Loucy (cell line): ENCODE data around the gene DNMT3B.

ENCODE experiments used
- H2AFZ ChIP-seq: fragments of 200-600 bp; sonication (generic); 2 replicates; pipeline ENCODE4 v1.6.0; 2016; ENCODE audit warnings: antibody characterized with exemption, mild to moderate bottlenecking, low read length, moderate library complexity
- H3F3A ChIP-seq: fragments of 200-600 bp; 2 replicates; pipeline ENCODE4 v1.6.0; 2016; ENCODE audit warnings: antibody characterized with exemption, low read depth, mild to moderate bottlenecking
- H3K27me3 ChIP-seq: fragments of 200-600 bp; sonication (generic); 2 replicates; pipeline ENCODE4 v1.6.1; 2014; ENCODE audit warnings: low read length, mild to moderate bottlenecking; ENCODE audit not compliant: insufficient read depth, poor library complexity, severe bottlenecking
- H3K36me3 ChIP-seq: fragments of 200-600 bp; sonication (generic); 2 replicates; pipeline ENCODE4 v1.6.1; 2016; ENCODE audit warnings: low read length; ENCODE audit not compliant: insufficient read depth
- H3K4me1 ChIP-seq: fragments of 200-600 bp; sonication (generic); 2 replicates; pipeline ENCODE4 v1.5.1; 2014; ENCODE audit warnings: low read length, mild to moderate bottlenecking; ENCODE audit not compliant: insufficient read depth, poor library complexity, severe bottlenecking
- H3K4me2 ChIP-seq: fragments of 200-600 bp; sonication (generic); 2 replicates; pipeline ENCODE4 v1.6.0; 2014; ENCODE audit warnings: antibody characterized with exemption, low read length, low read depth, mild to moderate bottlenecking; ENCODE audit not compliant: poor library complexity, severe bottlenecking
- H3K4me3 ChIP-seq: fragments of 200-600 bp; sonication (generic); 2 replicates; pipeline ENCODE4 v1.5.1; 2014; ENCODE audit warnings: low read length, mild to moderate bottlenecking, mixed read lengths; ENCODE audit not compliant: poor library complexity, severe bottlenecking
- H3K79me2 ChIP-seq: fragments of 200-600 bp; sonication (generic); 2 replicates; pipeline ENCODE4 v1.6.1; 2014; ENCODE audit warnings: low read length; ENCODE audit not compliant: insufficient read depth
- H3K9ac ChIP-seq: fragments of 200-600 bp; sonication (generic); 2 replicates; pipeline ENCODE4 v1.6.0; 2014; ENCODE audit warnings: mild to moderate bottlenecking, low read depth, low read length, moderate library complexity; ENCODE audit not compliant: poor library complexity, severe bottlenecking
- H3K9me2 ChIP-seq: fragments of 200-600 bp; sonication (generic); replicated peaks from 2 replicates; pipeline ENCODE4 v1.6.1; 2016; ENCODE audit warnings: low read depth, low read length, mixed read lengths
- H3K9me3 ChIP-seq: fragments of 200-600 bp; sonication (generic); 2 replicates; pipeline ENCODE4 v1.6.1; 2014; ENCODE audit warnings: mild to moderate bottlenecking, antibody characterized with exemption, low read length, low read depth; ENCODE audit not compliant: insufficient read depth
- H4K20me1 ChIP-seq: fragments of 200-600 bp; sonication (generic); 2 replicates; pipeline ENCODE4 v1.6.0; 2014; ENCODE audit warnings: antibody characterized with exemption, low read length, mild to moderate bottlenecking; ENCODE audit not compliant: insufficient read depth, poor library complexity, severe bottlenecking
- CTCF ChIP-seq: fragments of 200-600 bp; sonication (generic); conservative IDR thresholded peaks from 2 replicates; pipeline ENCODE4 v1.5.1; 2014; ENCODE audit warnings: mild to moderate bottlenecking, antibody characterized with exemption, low read length
- EZH2phosphoT487 ChIP-seq: fragments of 200-600 bp; IDR thresholded peaks from 2 replicates; pipeline ENCODE4 v1.6.1; 2018; ENCODE audit warnings: antibody characterized with exemption, mild to moderate bottlenecking, moderate library complexity, borderline replicate concordance

DNMT3B gene

GRCh38 chr20:32789896-32790750 lies 27.9 kb downstream of the DNMT3B start:
- Histone ChIP-seq H3K9me3 (no peaks in the 10 kb centered on the region), H3K9me2 (no peaks in the 10 kb centered on the region), H2AFZ (no peak overlapping the region), H3K9ac (no peak overlapping the region), H3K27me3 (no peaks in the 10 kb centered on the region), H3K4me3 (no peak overlapping the region), H4K20me1 (peaks cover 18% of the 10 kb centered on the region), H3K4me2 (no peak overlapping the region), H3K4me1 (peaks cover 8% of the 10 kb centered on the region), H3K36me3 (peaks cover 99% of the 10 kb centered on the region; the same call in 1 of the 2 replicates), H3K79me2 (peaks cover 9% of the 10 kb centered on the region; the same call in 1 of the 2 replicates), H3F3A (no peaks in the 10 kb centered on the region)
- TF ChIP-seq CTCF (peak; percentile 98), EZH2phosphoT487 (no peak)

GRCh38 chr20:32790751-32791057 lies 28.5 kb downstream of the DNMT3B start:
- Histone ChIP-seq H3K4me3 (no peak overlapping the region), H3K9ac (no peak overlapping the region), H3K4me2 (no peak overlapping the region), H2AFZ (no peak overlapping the region), H3K9me2 (no peaks in the 10 kb centered on the region), H3K27me3 (no peaks in the 10 kb centered on the region), H3K4me1 (peaks cover 8% of the 10 kb centered on the region), H3K36me3 (peaks cover 99% of the 10 kb centered on the region; the same call in 1 of the 2 replicates), H4K20me1 (peaks cover 18% of the 10 kb centered on the region), H3K9me3 (no peaks in the 10 kb centered on the region), H3K79me2 (peaks cover 9% of the 10 kb centered on the region; the same call in 1 of the 2 replicates), H3F3A (no peaks in the 10 kb centered on the region)
- TF ChIP-seq CTCF (no peak), EZH2phosphoT487 (no peak)

DNA sequence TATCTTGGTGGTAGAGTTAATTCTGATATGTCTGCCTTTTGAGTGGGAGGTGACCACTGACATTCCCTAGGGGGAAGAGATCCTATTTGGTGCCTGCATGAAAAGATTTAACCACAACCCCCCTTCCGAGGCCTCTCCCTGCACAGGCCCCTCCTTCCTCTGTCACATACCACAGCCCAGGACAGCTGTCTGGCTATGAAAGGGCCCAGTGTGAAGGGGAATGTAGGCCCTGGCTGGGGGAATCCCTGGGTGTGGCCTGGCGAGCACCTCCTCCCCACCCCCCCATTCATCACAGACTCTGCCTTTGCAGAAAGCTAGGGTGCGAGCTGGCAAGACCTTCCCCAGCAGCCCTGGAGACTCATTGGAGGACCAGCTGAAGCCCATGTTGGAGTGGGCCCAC lies 30.1 kb downstream of the DNMT3B start:
- no peaks in the 10 kb centered on the region for H3K9me2 ChIP-seq
- H3K79me2 ChIP-seq: peaks cover 9% of the 10 kb centered on the region; the same call in 1 of the 2 replicates
- peaks cover 99% of the 10 kb centered on the region; the same call in 1 of the 2 replicates for H3K36me3 ChIP-seq
- no peak for TF ChIP-seq CTCF
- no peak for TF ChIP-seq EZH2phosphoT487
- H2AFZ ChIP-seq: no peak overlapping the region
- no peak overlapping the region for H3K4me2 ChIP-seq
- H3K9me3 ChIP-seq: no peaks in the 10 kb centered on the region
- H3K4me3 ChIP-seq: no peak overlapping the region
- H3K4me1 ChIP-seq: peaks cover 8% of the 10 kb centered on the region
- no peak overlapping the region for H3K9ac ChIP-seq
- peaks cover 18% of the 10 kb centered on the region for H4K20me1 ChIP-seq
- H3K27me3 ChIP-seq: no peaks in the 10 kb centered on the region
- no peaks in the 10 kb centered on the region for H3F3A ChIP-seq
